ENCODE measurements around the gene TGOLN2.

DNA sequence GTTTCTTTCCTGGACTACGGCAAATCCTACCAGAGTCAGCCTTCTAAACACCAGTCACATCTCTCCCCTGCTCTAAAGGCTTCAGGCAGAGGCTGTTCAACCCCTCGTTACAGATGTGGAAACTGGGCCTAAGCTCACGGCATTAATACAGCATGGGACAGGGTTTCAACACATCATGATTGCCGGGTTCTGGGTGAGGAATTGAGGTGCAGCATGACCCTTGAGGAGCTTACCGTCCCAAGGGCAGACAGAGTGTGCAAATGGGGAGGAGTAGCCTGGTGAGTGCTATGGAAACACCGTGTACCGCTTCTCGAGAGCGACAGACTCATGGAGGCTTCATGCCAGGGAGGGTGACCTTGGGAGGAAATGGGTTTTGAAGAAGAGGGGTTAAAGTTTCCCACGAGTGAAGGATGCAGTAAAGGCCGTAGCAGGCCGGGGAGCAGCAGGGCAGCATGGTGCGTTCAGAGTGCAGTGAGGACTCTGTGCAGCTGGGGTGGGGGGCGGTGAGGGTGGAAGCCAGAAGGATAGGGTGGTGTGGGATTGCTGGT is 51.1 kb downstream of the TGOLN2 start:
- TF ChIP-seq, protein P1, sequence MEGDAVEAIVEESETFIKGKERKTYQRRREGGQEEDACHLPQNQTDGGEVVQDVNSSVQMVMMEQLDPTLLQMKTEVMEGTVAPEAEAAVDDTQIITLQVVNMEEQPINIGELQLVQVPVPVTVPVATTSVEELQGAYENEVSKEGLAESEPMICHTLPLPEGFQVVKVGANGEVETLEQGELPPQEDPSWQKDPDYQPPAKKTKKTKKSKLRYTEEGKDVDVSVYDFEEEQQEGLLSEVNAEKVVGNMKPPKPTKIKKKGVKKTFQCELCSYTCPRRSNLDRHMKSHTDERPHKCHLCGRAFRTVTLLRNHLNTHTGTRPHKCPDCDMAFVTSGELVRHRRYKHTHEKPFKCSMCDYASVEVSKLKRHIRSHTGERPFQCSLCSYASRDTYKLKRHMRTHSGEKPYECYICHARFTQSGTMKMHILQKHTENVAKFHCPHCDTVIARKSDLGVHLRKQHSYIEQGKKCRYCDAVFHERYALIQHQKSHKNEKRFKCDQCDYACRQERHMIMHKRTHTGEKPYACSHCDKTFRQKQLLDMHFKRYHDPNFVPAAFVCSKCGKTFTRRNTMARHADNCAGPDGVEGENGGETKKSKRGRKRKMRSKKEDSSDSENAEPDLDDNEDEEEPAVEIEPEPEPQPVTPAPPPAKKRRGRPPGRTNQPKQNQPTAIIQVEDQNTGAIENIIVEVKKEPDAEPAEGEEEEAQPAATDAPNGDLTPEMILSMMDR (IDR thresholded peaks at IDR 0.05): no peak
- no peak for TF ChIP-seq POLR2A (IDR thresholded peaks at IDR 0.05)
